Measurements from ENCODE around the gene TMEM132C.

The TMEM132C gene

GRCh38 chr12:128265566-128265965, 1.4 kb upstream of the TMEM132C start:
- DNase-seq (ENCODE audit: low spot score in 2 of 2) (no peak), ATAC-seq (replicated peaks; ENCODE audit: extremely low read depth, poor library complexity, severe bottlenecking) (no peak)
- Mint-ChIP-seq H3K4me1 (no peaks in the 10 kb centered on the region), H3K27me3 (peaks cover 33% of the 10 kb centered on the region), H3K27ac (ENCODE audit: low read depth) (no peak overlapping the region), H3K9me3 (no peaks in the 10 kb centered on the region), H3K36me3 (ENCODE audit: insufficient read depth) (no peaks in the 10 kb centered on the region), H3K4me3 (no peak overlapping the region)

- H3K27me3 Mint-ChIP-seq: peaks cover 33% of the 10 kb centered on the region
- no peak overlapping the region for H3K27ac Mint-ChIP-seq (ENCODE audit: low read depth)
- H3K4me3 Mint-ChIP-seq: no peak overlapping the region
- no peaks in the 10 kb centered on the region for H3K4me1 Mint-ChIP-seq
- no peaks in the 10 kb centered on the region for H3K9me3 Mint-ChIP-seq
- no peak for DNase-seq (ENCODE audit: low spot score in 2 of 2)
- ATAC-seq (replicated peaks; ENCODE audit: extremely low read depth, poor library complexity, severe bottlenecking): no peak
- no peaks in the 10 kb centered on the region for H3K36me3 Mint-ChIP-seq (ENCODE audit: insufficient read depth)
Measured at GRCh38 chr12:128266086-128266485, 884 bp upstream of the TMEM132C start.

DNA sequence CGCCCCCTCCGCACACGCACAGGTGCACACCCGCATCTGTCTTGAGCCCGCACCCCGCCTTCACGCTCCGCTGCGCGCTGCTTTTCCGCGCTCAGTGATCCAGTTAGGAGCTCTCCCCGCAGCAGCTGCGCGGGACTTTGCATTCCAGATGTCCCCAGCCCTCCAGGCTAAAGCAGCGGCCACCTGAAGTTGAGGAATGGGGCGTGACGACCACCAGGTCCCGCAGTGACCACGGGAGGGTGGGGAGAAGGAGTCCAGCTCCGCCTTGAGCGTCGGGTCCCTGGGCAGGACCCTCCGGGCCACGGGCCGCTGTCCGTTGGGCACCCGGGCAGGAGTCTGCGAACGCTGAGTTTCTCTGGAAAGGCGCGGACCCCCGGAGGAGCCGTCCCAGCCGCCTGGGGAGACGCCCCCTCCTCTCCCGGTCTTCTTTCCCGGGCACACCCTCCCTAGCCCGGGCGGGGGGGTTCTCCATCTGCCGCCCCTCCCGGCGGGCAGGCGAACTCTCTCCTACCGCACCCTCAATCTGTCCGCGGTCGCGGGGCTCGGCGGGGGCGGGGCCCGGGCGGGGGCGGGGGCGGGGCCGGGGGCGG, 334 bp upstream of the TMEM132C start:
- Mint-ChIP-seq H3K9me3 (no peaks in the 10 kb centered on the region), H3K4me3 (no peak overlapping the region), H3K36me3 (ENCODE audit: insufficient read depth) (no peaks in the 10 kb centered on the region), H3K27me3 (peaks cover 33% of the 10 kb centered on the region), H3K4me1 (no peaks in the 10 kb centered on the region), H3K27ac (ENCODE audit: low read depth) (no peak overlapping the region)
- ATAC-seq (replicated peaks; ENCODE audit: extremely low read depth, poor library complexity, severe bottlenecking): no peak
- no peak for DNase-seq (ENCODE audit: low spot score in 2 of 2)

- H3K27ac Mint-ChIP-seq (ENCODE audit: low read depth): no peak overlapping the region
- H3K9me3 Mint-ChIP-seq: peaks cover under 1% of the 10 kb centered on the region
- peaks cover 33% of the 10 kb centered on the region for H3K27me3 Mint-ChIP-seq
- no peak for ATAC-seq (replicated peaks; ENCODE audit: extremely low read depth, poor library complexity, severe bottlenecking)
- H3K4me1 Mint-ChIP-seq: no peaks in the 10 kb centered on the region
- no peak overlapping the region for H3K4me3 Mint-ChIP-seq
- no peak for DNase-seq (ENCODE audit: low spot score in 2 of 2)
- no peaks in the 10 kb centered on the region for H3K36me3 Mint-ChIP-seq (ENCODE audit: insufficient read depth)
Measured at GRCh38 chr12:128267651-128268378, 845 bp downstream of the TMEM132C start.

DNA sequence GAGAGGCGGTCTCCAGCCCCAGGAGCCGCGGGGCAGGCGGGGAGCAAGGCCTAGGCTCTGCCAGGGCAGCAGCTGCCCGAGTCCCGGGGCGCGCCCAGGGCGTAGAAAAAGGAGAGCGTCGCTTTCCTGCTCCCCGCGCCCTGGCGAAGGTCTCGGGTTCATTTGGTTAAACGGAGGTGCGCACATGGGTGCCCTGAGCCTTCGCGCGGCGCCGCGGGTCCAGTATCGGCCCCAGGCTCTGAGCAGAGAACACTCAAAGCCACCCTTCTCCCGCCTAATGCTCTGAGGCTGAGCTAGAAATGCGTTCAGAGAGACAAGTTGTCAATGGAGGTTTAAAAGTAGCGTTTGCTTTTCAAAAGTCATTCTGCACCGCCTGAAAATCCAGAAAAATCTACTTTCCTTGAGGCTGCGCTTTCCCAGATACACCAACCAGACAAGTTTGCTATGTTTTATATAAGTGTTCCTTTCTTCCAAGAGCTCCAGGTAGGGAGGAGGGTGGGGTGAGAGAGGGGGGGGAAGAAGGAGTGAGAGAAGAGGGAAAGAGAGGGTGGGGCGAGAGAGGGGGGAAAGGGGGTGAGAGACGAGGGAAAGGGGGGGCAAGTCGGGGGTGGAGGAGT, 1.5 kb downstream of the TMEM132C start:
- H3K27ac Mint-ChIP-seq (ENCODE audit: low read depth): no peak overlapping the region
- ATAC-seq (replicated peaks; ENCODE audit: extremely low read depth, poor library complexity, severe bottlenecking) (no peak), DNase-seq (ENCODE audit: low spot score in 2 of 2) (no peak)
- H3K4me1 Mint-ChIP-seq: no peaks in the 10 kb centered on the region
- H3K4me3 Mint-ChIP-seq: no peak overlapping the region
- peaks cover 33% of the 10 kb centered on the region for H3K27me3 Mint-ChIP-seq
- H3K36me3 Mint-ChIP-seq (ENCODE audit: insufficient read depth): no peaks in the 10 kb centered on the region
- peaks cover 7% of the 10 kb centered on the region for H3K9me3 Mint-ChIP-seq

- Mint-ChIP-seq H3K4me3 (no peak overlapping the region), H3K27me3 (peaks cover 28% of the 10 kb centered on the region), H3K9me3 (peaks cover 9% of the 10 kb centered on the region), H3K27ac (ENCODE audit: low read depth) (no peak overlapping the region), H3K4me1 (no peaks in the 10 kb centered on the region), H3K36me3 (ENCODE audit: insufficient read depth) (no peaks in the 10 kb centered on the region)
- DNase-seq (ENCODE audit: low spot score in 2 of 2) (no peak), ATAC-seq (replicated peaks; ENCODE audit: extremely low read depth, poor library complexity, severe bottlenecking) (no peak)
Measured at GRCh38 chr12:128269181-128269591, 2.2 kb downstream of the TMEM132C start.

DNA sequence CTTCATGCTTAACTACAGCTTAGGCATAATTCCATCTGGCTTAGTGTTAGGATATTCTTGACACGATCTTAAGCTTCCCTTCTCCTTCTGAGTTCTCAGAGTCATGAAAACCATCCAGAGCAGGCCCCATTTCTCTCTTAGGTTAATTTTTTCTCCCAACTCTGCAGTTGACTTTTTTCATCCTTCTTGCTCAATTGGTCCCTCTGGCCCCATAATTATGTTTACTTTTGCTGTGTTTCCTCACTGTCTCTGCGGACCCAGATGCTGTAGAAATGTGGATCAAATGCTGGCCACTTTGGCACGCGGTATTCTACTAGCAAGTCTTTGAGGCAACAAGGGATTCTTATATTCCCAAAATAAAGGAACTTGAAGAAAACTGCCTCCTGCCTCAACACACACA, 9.5 kb downstream of the TMEM132C start:
- ATAC-seq (replicated peaks; ENCODE audit: extremely low read depth, poor library complexity, severe bottlenecking) (no peak), DNase-seq (ENCODE audit: low spot score in 2 of 2) (no peak)
- Mint-ChIP-seq H3K9me3 (peaks cover 23% of the 10 kb centered on the region), H3K27ac (ENCODE audit: low read depth) (no peak overlapping the region), H3K4me3 (no peak overlapping the region), H3K36me3 (ENCODE audit: insufficient read depth) (no peaks in the 10 kb centered on the region), H3K4me1 (no peaks in the 10 kb centered on the region), H3K27me3 (no peaks in the 10 kb centered on the region)

GRCh38 chr12:128286970-128287369, 20.0 kb downstream of the TMEM132C start:
- H3K4me1 Mint-ChIP-seq: no peaks in the 10 kb centered on the region
- H3K36me3 Mint-ChIP-seq (ENCODE audit: insufficient read depth): no peaks in the 10 kb centered on the region
- H3K9me3 Mint-ChIP-seq: peaks cover 7% of the 10 kb centered on the region
- no peak overlapping the region for H3K4me3 Mint-ChIP-seq
- DNase-seq (ENCODE audit: low spot score in 2 of 2): no peak
- H3K27me3 Mint-ChIP-seq: no peaks in the 10 kb centered on the region
- H3K27ac Mint-ChIP-seq (ENCODE audit: low read depth): no peak overlapping the region
- ATAC-seq (replicated peaks; ENCODE audit: extremely low read depth, poor library complexity, severe bottlenecking): no peak

DNA sequence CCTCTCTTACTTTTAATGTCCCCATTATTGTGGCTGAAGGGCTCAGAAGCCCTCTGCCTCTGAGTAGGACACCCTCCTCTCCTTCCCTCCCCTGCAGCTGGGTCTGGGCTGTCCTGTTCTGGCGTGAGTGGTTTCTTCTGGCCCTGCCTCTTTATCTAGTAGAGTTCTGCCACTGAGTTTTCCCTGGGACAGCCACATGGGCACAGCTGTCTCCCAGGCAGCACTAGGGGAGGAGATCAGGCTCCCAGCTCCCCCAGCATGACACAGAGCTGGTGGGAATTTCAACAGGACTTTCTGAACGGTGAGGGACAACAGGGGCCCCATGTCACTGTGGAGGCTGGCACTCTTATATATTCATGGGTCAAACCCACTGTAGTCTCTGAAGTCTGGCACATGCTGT, 21.4 kb downstream of the TMEM132C start:
- H3K4me3 Mint-ChIP-seq: no peak overlapping the region
- H3K9me3 Mint-ChIP-seq: peaks cover 4% of the 10 kb centered on the region
- no peaks in the 10 kb centered on the region for H3K36me3 Mint-ChIP-seq (ENCODE audit: insufficient read depth)
- H3K4me1 Mint-ChIP-seq: no peaks in the 10 kb centered on the region
- DNase-seq (ENCODE audit: low spot score in 2 of 2): no peak
- H3K27ac Mint-ChIP-seq (ENCODE audit: low read depth): no peak overlapping the region
- H3K27me3 Mint-ChIP-seq: no peaks in the 10 kb centered on the region
- ATAC-seq (replicated peaks; ENCODE audit: extremely low read depth, poor library complexity, severe bottlenecking): no peak

DNA sequence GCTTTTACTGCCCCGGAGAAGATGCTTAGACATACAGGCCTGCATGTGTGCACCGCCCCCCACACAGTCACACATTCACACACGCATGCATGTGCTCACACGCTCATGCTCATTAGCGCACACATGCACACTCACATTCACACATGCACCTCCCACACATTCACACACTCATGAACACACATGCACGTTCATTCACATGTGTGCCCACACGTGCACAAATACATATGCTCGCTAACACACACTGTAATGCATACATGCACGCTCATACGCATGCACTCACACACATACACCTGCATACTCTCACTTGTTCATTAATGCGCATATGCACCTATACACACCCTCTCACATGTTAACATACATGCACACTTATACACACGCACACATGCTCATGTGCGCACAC, 21.9 kb downstream of the TMEM132C start:
- Mint-ChIP-seq H3K4me3 (no peak overlapping the region), H3K27ac (ENCODE audit: low read depth) (no peak overlapping the region), H3K9me3 (no peaks in the 10 kb centered on the region), H3K27me3 (no peaks in the 10 kb centered on the region), H3K36me3 (ENCODE audit: insufficient read depth) (no peaks in the 10 kb centered on the region), H3K4me1 (no peaks in the 10 kb centered on the region)
- no peak for ATAC-seq (replicated peaks; ENCODE audit: extremely low read depth, poor library complexity, severe bottlenecking)
- no peak for DNase-seq (ENCODE audit: low spot score in 2 of 2)

DNA sequence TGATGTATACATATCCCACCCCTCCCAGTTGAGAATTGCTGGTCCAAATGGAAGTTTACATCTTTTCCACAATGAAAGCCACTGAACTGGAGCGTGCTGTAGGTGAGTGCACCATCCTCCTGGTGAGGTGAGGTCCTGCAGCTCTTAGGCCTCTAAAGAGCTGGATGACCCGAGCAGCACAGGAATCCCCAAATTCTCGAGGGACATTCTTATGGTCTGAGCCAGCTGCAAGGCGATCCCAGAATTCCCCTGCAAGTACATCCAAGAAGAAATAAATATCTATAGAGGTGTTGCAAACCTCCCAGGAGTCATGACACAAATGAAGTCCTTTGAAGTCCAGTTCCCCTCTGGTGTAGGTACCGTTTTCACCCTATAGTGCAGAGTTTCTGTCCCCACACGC, 24.0 kb downstream of the TMEM132C start:
- Mint-ChIP-seq H3K27me3 (no peaks in the 10 kb centered on the region), H3K27ac (ENCODE audit: low read depth) (no peak overlapping the region), H3K36me3 (ENCODE audit: insufficient read depth) (no peaks in the 10 kb centered on the region), H3K9me3 (no peaks in the 10 kb centered on the region), H3K4me1 (no peaks in the 10 kb centered on the region), H3K4me3 (no peak overlapping the region)
- no peak for DNase-seq (ENCODE audit: low spot score in 2 of 2)
- ATAC-seq (replicated peaks; ENCODE audit: extremely low read depth, poor library complexity, severe bottlenecking): no peak

GRCh38 chr12:128298091-128298748, 31.2 kb downstream of the TMEM132C start:
- ATAC-seq (replicated peaks; ENCODE audit: extremely low read depth, poor library complexity, severe bottlenecking) (no peak), DNase-seq (ENCODE audit: low spot score in 2 of 2) (no peak)
- no peak overlapping the region for H3K4me3 Mint-ChIP-seq
- H3K36me3 Mint-ChIP-seq (ENCODE audit: insufficient read depth): no peaks in the 10 kb centered on the region
- no peaks in the 10 kb centered on the region for H3K9me3 Mint-ChIP-seq
- peaks cover 16% of the 10 kb centered on the region for H3K27me3 Mint-ChIP-seq
- no peaks in the 10 kb centered on the region for H3K4me1 Mint-ChIP-seq
- H3K27ac Mint-ChIP-seq (ENCODE audit: low read depth): no peak overlapping the region

All from central memory CD8-positive, alpha-beta T cell (primary cell).